Mononuclear cell (primary cell): ENCODE measurements around the gene CHD8. TPM values are rescaled to one million over a fixed set of nuclear protein-coding genes. Genes with fewer than 3 reads are reported as not detected.
"Not testable (repeated sequence)": the region's sequence is repeated elsewhere in the genome, so short reads cannot be mapped to it uniquely, and the experiment has no call there.

ENCODE experiments used
- H3K27me3 ChIP-seq: 2 replicates; pipeline ENCODE4 v1.6.0; 2011; ENCODE audit warnings: low read length, control low read depth; ENCODE audit not compliant: insufficient read depth
- H3K4me1 ChIP-seq: 2 replicates; pipeline ENCODE4 v1.5.1; 2011; ENCODE audit warnings: mild to moderate bottlenecking, low read length, control low read depth; ENCODE audit not compliant: insufficient read depth
- H3K4me3 ChIP-seq: 2 replicates; pipeline ENCODE4 v1.5.1; 2011; ENCODE audit warnings: mild to moderate bottlenecking, low read length, moderate library complexity
- H3K9me3 ChIP-seq: 2 replicates; pipeline ENCODE4 v1.5.1; 2011; ENCODE audit warnings: low read depth, mild to moderate bottlenecking, control low read depth, low read length
- total RNA-seq: library from RNA; depleted of rRNA; stranded (reverse); fragments of >200 nt; gene quantifications from one replicate; pipeline ENCODE4 v1.2.3, GENCODE V29; 2012

CHD8 gene
- total RNA-seq, 1 donor: 99.9 TPM

GRCh38 chr14:21399311-21399870 is 56.5 kb downstream of the CHD8 start:
- no peaks in the 10 kb centered on the region for H3K9me3 ChIP-seq
- no peaks in the 10 kb centered on the region for H3K27me3 ChIP-seq
- no peak overlapping the region for H3K4me3 ChIP-seq
- H3K4me1 ChIP-seq: no peaks in the 10 kb centered on the region

GRCh38 chr14:21398901-21399300 is 57.0 kb downstream of the CHD8 start:
- H3K4me3 ChIP-seq: no peak overlapping the region
- no peaks in the 10 kb centered on the region for H3K9me3 ChIP-seq
- H3K4me1 ChIP-seq: no peaks in the 10 kb centered on the region
- no peaks in the 10 kb centered on the region for H3K27me3 ChIP-seq

GRCh38 chr14:21395450-21395849 is 60.5 kb downstream of the CHD8 start:
- no peaks in the 10 kb centered on the region for H3K9me3 ChIP-seq
- H3K4me1 ChIP-seq: no peaks in the 10 kb centered on the region
- H3K4me3 ChIP-seq: no peak overlapping the region
- H3K27me3 ChIP-seq: no peaks in the 10 kb centered on the region

GRCh38 chr14:21385188-21385904 is 70.6 kb downstream of the CHD8 start:
- peaks cover 19% of the 10 kb centered on the region for H3K4me1 ChIP-seq
- H3K9me3 ChIP-seq: no peaks in the 10 kb centered on the region
- no peaks in the 10 kb centered on the region for H3K27me3 ChIP-seq
- no peak overlapping the region for H3K4me3 ChIP-seq

- Histone ChIP-seq H3K4me3 (peak overlapping the region; percentile 77), H3K9me3 (no peaks in the 10 kb centered on the region), H3K4me1 (peaks cover 19% of the 10 kb centered on the region), H3K27me3 (no peaks in the 10 kb centered on the region)
Observed at GRCh38 chr14:21384494-21384851, 71.5 kb downstream of the CHD8 start.

DNA sequence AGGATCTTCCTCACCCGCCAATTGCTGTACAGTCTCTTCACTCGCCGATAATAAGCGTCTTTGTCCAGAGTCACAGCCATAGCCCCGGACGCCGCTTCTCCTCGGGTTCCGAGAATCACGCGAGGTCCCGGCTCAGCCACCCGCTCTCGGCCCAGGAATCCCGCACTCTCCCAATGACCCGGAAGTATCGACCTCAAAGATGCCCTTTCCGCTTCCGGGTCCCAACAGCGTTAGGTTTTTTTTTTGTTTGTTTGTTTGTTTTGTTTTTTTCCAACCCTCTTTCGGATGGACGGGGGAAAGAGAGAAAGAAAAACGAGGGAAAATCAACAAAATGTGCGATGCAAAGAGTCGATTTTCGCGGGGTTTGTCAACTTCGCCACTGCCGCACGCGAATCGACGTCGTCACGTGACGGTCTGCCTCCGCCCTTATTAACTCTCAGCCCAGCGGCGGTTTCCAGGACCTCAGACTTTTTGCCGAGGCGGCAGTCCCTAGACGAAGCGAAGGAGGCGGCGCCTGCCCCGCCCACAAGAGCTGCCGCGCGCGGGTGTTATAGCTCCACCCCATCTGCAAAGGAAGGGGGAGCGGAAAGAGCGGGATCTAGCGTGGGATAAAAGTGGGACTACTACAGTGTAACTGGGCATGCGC is 72.0 kb downstream of the CHD8 start, which contains the start of gene SUPT16H:
Gene SUPT16H (minus strand): TSS at position 172 of the 646 bp plus-strand sequence. CDS start 92 bp downstream, at position 80.
- Histone ChIP-seq H3K27me3 (no peaks in the 10 kb centered on the region), H3K4me1 (peaks cover 19% of the 10 kb centered on the region), H3K9me3 (no peaks in the 10 kb centered on the region), H3K4me3 (peak within 1 kb of the TSS; percentile 77)

- Histone ChIP-seq H3K4me1 (peaks cover 19% of the 10 kb centered on the region), H3K4me3 (peak overlapping the region; percentile 77), H3K9me3 (no peaks in the 10 kb centered on the region), H3K27me3 (no peaks in the 10 kb centered on the region)
Observed at GRCh38 chr14:21382886-21383847, 72.8 kb downstream of the CHD8 start.

- Histone ChIP-seq H3K9me3 (no peaks in the 10 kb centered on the region), H3K4me3 (no peak overlapping the region), H3K4me1 (peaks cover 19% of the 10 kb centered on the region)
Observed at GRCh38 chr14:21382095-21382494, 73.8 kb downstream of the CHD8 start.

GRCh38 chr14:21379338-21379737 is 76.6 kb downstream of the CHD8 start:
- H3K4me1 ChIP-seq: peaks cover 7% of the 10 kb centered on the region
- H3K27me3 ChIP-seq: no peaks in the 10 kb centered on the region
- H3K9me3 ChIP-seq: no peaks in the 10 kb centered on the region
- H3K4me3 ChIP-seq: no peak overlapping the region

More at GRCh38 chr14:21382095-21382494, 73.8 kb downstream of the CHD8 start:
- H3K27me3 ChIP-seq: no peaks in the 10 kb centered on the region

GRCh38 chr14:21373980-21374379 is 81.9 kb downstream of the CHD8 start:
- H3K4me1 ChIP-seq: no peaks in the 10 kb centered on the region
- H3K9me3 ChIP-seq: no peaks in the 10 kb centered on the region
- H3K4me3 ChIP-seq: no peak overlapping the region
- H3K27me3 ChIP-seq: no peaks in the 10 kb centered on the region

DNA sequence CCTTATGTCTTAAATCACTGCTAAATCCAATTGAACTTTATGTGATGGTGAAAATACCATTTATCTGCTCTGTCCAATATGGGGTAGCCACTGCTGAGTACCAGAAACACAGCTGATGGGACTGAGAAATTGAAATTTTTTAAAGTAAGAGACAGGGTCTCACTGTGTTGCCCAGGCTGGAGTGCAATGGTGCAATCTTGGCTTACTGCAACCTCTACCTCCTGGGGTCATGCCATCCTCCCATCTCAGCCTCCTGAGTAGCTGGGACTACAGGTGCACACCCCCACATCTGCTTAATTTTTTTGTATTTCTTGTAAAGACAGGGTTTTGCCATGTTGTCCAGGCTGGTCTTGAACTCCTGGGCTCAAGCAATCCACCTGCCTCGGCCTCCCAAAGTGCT is 83.1 kb downstream of the CHD8 start:
- not testable (repeated sequence) for H3K9me3 ChIP-seq, H3K27me3 ChIP-seq, H3K4me1 ChIP-seq, H3K4me3 ChIP-seq

DNA sequence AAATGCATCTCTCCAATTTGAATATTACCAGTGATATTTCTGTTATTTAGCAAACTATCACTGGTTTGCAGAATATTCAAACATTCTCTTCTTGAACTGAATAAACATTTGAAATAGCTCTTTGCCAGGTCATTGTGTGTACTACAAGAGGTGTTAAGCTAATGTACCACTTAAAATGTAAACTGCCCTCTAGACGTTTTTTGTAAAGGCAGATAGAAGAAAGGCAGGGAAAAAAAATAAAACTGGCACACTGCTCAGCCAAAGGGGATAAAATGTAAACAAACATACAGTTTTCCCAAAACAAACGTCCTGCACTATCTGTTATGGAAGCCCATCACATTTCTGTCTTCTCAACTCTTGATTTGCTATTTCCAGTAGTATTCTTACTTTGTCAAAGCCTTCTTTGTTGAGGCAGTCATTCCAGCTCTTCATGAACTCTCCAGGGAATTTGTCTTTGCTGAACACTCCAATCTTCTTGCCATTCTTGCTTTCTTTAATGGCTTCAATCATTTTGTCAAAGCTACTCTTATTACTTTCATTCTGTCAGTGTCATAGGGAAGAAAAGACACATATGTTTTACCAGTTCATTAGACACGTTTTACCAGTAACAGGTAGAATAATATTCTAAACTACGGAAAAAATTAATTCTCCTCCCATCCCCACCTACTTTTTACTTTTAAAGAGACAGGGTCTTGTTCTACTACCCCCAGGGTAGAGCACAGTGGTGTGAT is 85.8 kb downstream of the CHD8 start:
- no peaks in the 10 kb centered on the region for H3K4me1 ChIP-seq
- H3K27me3 ChIP-seq: no peaks in the 10 kb centered on the region
- no peaks in the 10 kb centered on the region for H3K9me3 ChIP-seq
- no peak overlapping the region for H3K4me3 ChIP-seq

GRCh38 chr14:21367582-21368144 is 88.3 kb downstream of the CHD8 start:
- Histone ChIP-seq H3K27me3 (no peaks in the 10 kb centered on the region), H3K9me3 (no peaks in the 10 kb centered on the region), H3K4me3 (no peak overlapping the region), H3K4me1 (no peaks in the 10 kb centered on the region)

DNA sequence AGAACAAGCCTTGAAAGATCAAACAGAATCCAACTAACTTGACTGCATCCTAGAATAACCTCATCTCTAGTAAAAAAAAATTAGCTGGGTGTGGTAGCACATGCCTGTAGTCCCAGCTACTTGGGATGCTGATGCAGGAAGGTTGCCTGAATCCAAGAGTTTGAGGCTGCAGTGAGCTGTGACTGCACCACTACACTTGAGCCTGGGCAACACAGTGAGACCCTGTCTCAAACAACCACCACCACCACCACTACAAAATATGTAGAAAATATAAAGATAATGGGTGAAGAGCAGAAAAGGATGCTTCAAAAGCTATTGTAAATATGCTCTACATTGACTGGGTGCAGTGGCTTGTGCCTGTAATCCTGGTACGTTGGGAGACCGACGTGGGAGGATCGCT is 99.4 kb downstream of the CHD8 start:
- H3K27me3 ChIP-seq: no peaks in the 10 kb centered on the region
- no peak overlapping the region for H3K4me3 ChIP-seq
- peaks cover 9% of the 10 kb centered on the region for H3K4me1 ChIP-seq
- no peaks in the 10 kb centered on the region for H3K9me3 ChIP-seq
